Gastroesophageal sphincter (tissue), 4 donors: ENCODE measurements around the gene VSTM4. TPM values are rescaled to one million over a fixed set of nuclear protein-coding genes. Genes with fewer than 3 reads are reported as not detected.

Source experiments
- ATAC-seq: fragments of 150-250 bp; one replicate; pipeline ENCODE4 v1.9.1; 2016; ENCODE audit warnings: mild to moderate bottlenecking, moderate library complexity
- H3K27ac ChIP-seq, 4 donors: fragments of 200-600 bp; sonication (generic) in 3 of 4; 1 replicate in 3 of 4; 2 replicates in 1 of 4; pipeline ENCODE4 v1.5.1; 2016 to 2019
- H3K27me3 ChIP-seq: fragments of 200-600 bp; sonication (generic); one replicate; pipeline ENCODE4 v1.5.1; 2019
- H3K36me3 ChIP-seq, 2 donors: fragments of 200-600 bp; sonication (generic); one replicate each; pipeline ENCODE4 v1.5.1; 2019; ENCODE audit warnings: control low read depth in 1 of 2
- H3K4me1 ChIP-seq, 3 donors: fragments of 200-600 bp; sonication (generic); 1 replicate in 2 of 3; 2 replicates in 1 of 3; pipeline ENCODE4 v1.5.1; 2016 to 2019; ENCODE audit warnings: control low read depth in 2 of 3
- H3K4me3 ChIP-seq, 2 donors: fragments of 200-600 bp; sonication (generic); one replicate each; pipeline ENCODE4 v1.5.1; 2019; ENCODE audit warnings: mild to moderate bottlenecking in 1 of 2, moderate library complexity in 1 of 2
- H3K9me3 ChIP-seq, 3 donors: fragments of 200-600 bp; sonication (generic); one replicate each; pipeline ENCODE4 v1.5.1; 2017 to 2019; ENCODE audit warnings: control low read depth in 2 of 3
- EP300 ChIP-seq: sonication (generic); formaldehyde crosslinking; IDR thresholded peaks from one replicate; pipeline ENCODE4 v1.6.1; 2017; ENCODE audit warnings: antibody characterized with exemption, mild to moderate bottlenecking
- POLR2A ChIP-seq, 2 donors: fragments of 450-650 bp; IDR thresholded peaks; one replicate each; pipeline ENCODE4 v1.6.1; 2017; ENCODE audit warnings: antibody characterized with exemption in 2 of 2, mild to moderate bottlenecking in 2 of 2, moderate library complexity in 1 of 2
- POLR2AphosphoS5 ChIP-seq: sonication (generic); formaldehyde crosslinking; IDR thresholded peaks from one replicate; pipeline ENCODE4 v1.6.1; 2017; ENCODE audit warnings: antibody characterized with exemption
- WGBS, 2 donors: methylation state at CpG; one replicate each; pipeline ENCODE4 v1.1.5; 2018; ENCODE audit warnings: low coverage in 1 of 2; 5-methylcytosine and 5-hydroxymethylcytosine counted together
- total RNA-seq, 4 donors: library from RNA; depleted of rRNA; stranded (reverse); fragments of >200 nt; gene quantifications; one replicate each; pipeline ENCODE4 v1.1.0, GENCODE V29; 2016
- TF ChIP-seq, protein P1 (sequence below), 4 experiments: fragments of 200-600 bp in 2 of 4; fragments of 450-650 bp in 2 of 4; sonication (generic) in 1 of 4; IDR thresholded peaks; one replicate each; pipeline ENCODE4 v1.5.1; 2017 to 2019; ENCODE audit warnings: antibody characterized with exemption in 4 of 4, mild to moderate bottlenecking in 2 of 4, moderate library complexity in 2 of 4

Gene VSTM4
- total RNA-seq, 4 donors from 2014 or later, result 11.4 to 25.1 (median 21.9) TPM

DNA sequence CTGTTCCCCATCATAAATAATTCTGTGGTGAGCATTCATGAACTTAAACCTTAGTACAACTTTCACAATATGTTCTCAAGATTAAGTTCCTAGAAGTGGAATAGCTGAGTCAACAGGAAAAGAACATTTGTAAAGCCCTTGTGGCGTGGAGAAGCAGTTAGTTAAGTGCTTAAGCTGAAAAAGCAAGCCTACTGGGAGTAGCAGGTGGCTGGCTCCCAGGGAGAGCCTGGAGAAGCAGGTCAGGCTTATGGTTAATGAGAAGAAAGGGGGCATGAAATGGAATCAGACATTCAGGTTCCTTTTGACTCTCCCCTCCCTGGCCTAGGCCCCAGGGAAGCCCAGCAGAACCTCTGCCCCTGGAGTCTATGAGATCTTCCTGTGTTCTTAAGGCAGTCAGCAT, 35.3 kb downstream of the VSTM4 start:
- Histone ChIP-seq H3K9me3 (no peaks in the 10 kb centered on the region), H3K27me3 (no peaks in the 10 kb centered on the region), H3K4me1 (peaks cover 0 to 40% (median 14%) of the 10 kb centered on the region in 3 donors), H3K27ac (peak overlapping the region in 2 of 4 donors; percentile 18 to 24), H3K4me3 (no peak overlapping the region), H3K36me3 (peaks cover 0 to 26% of the 10 kb centered on the region in 2 donors)
- ATAC-seq, result peak; percentile 60
- peak; percentile 85 for TF ChIP-seq POLR2AphosphoS5
- TF ChIP-seq EP300, result no peak
- no peak for TF ChIP-seq POLR2A (IDR thresholded peaks at IDR 0.05)
- TF ChIP-seq, protein P1, sequence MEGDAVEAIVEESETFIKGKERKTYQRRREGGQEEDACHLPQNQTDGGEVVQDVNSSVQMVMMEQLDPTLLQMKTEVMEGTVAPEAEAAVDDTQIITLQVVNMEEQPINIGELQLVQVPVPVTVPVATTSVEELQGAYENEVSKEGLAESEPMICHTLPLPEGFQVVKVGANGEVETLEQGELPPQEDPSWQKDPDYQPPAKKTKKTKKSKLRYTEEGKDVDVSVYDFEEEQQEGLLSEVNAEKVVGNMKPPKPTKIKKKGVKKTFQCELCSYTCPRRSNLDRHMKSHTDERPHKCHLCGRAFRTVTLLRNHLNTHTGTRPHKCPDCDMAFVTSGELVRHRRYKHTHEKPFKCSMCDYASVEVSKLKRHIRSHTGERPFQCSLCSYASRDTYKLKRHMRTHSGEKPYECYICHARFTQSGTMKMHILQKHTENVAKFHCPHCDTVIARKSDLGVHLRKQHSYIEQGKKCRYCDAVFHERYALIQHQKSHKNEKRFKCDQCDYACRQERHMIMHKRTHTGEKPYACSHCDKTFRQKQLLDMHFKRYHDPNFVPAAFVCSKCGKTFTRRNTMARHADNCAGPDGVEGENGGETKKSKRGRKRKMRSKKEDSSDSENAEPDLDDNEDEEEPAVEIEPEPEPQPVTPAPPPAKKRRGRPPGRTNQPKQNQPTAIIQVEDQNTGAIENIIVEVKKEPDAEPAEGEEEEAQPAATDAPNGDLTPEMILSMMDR (IDR thresholded peaks at IDR 0.05), result no peak
- WGBS, 2 donors, result 21 to 64% methylated on average over 1 of the region's 1 CpG

DNA sequence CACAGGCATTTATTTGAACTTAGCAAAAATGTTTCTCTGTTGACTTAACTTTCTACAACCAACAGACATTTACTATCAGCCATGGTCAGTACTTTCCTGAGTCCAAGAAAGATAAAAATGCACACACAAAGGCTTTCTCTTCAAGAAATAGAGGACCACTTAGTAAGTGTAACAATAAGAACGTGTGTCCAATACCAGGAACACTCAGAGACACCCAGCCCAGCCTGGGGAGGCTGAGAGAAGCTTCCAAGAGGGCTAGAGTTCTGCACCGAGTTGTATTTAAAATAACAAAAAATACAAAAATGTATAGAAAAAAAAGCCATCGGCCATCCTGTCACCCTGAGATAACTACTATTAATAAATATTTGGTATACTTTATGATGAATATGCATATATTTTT, 35.8 kb downstream of the VSTM4 start:
- Histone ChIP-seq H3K4me3 (no peak overlapping the region), H3K36me3 (peaks cover 0 to 27% of the 10 kb centered on the region in 2 donors), H3K27me3 (no peaks in the 10 kb centered on the region), H3K4me1 (peaks cover 0 to 40% (median 14%) of the 10 kb centered on the region in 3 donors), H3K27ac (no peak overlapping the region), H3K9me3 (no peaks in the 10 kb centered on the region)
- ATAC-seq, result no peak
- no peak for TF ChIP-seq POLR2AphosphoS5
- TF ChIP-seq, protein P1 (IDR thresholded peaks at IDR 0.05), result no peak
- TF ChIP-seq POLR2A (IDR thresholded peaks at IDR 0.05), result no peak
- no peak for TF ChIP-seq EP300
- WGBS, 2 donors, result 59 to 80% methylated on average over 2 to 3 of the region's 3 CpGs

DNA sequence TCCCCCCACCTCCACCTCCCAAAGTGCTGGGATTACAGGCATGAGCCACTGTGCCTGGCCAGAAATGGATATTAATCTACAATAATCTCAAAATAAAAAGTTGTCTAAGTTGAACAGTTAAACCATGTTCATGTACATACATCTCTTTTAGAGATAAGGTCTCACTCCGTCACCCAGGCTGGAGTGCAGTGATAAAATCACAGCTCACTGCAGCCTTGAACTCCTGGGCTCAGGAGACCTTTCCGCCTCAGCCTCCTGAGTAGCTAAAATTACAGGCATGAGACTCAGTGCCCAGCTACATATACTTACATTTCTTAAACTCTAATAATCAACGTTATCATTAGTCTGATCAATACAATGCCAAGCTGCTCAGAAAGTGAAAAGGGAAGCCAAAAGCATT, 36.2 kb downstream of the VSTM4 start:
- 93 to 96% methylated on average over 2 to 3 of the region's 3 CpGs for WGBS, 2 donors
- H3K27ac ChIP-seq, result no peak overlapping the region
- ATAC-seq, result no peak
- peaks cover 0 to 30% of the 10 kb centered on the region in 2 donors for H3K36me3 ChIP-seq
- TF ChIP-seq POLR2AphosphoS5 (no peak), POLR2A (IDR thresholded peaks at IDR 0.05) (no peak), EP300 (no peak)
- TF ChIP-seq, protein P1 (IDR thresholded peaks at IDR 0.05), result no peak
- no peak overlapping the region for H3K4me3 ChIP-seq
- H3K27me3 ChIP-seq, result no peaks in the 10 kb centered on the region
- peaks cover 0 to 37% (median 14%) of the 10 kb centered on the region in 3 donors for H3K4me1 ChIP-seq
- H3K9me3 ChIP-seq, result no peaks in the 10 kb centered on the region

DNA sequence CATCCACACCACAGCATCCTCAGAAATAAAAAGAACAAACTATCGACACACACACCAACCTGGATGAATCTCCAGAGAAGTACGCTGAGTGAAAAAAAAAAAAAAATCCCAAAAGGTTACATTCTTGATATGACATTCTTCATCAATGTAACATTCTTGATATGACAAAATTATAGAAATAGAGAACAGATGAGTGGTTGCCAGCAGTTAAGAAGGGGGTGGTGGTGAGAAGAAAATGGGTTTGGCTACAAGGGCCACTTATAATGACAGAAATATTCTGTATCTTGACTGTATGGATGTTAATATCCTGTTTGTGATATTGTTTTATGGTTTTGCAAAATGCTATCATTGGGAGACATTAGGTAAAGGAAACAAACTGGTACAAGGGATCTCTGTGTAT, 36.9 kb downstream of the VSTM4 start:
- no peak for ATAC-seq
- Histone ChIP-seq H3K4me3 (no peak overlapping the region), H3K27ac (no peak overlapping the region), H3K36me3 (peaks cover 0 to 36% of the 10 kb centered on the region in 2 donors), H3K4me1 (peaks cover 0 to 31% (median 14%) of the 10 kb centered on the region in 3 donors), H3K9me3 (no peaks in the 10 kb centered on the region), H3K27me3 (no peaks in the 10 kb centered on the region)
- 93 to 100% methylated on average over 2 of the region's 2 CpGs for WGBS, 2 donors
- TF ChIP-seq POLR2A (IDR thresholded peaks at IDR 0.05) (no peak), EP300 (no peak), POLR2AphosphoS5 (no peak)
- TF ChIP-seq, protein P1 (IDR thresholded peaks at IDR 0.05), result no peak

DNA sequence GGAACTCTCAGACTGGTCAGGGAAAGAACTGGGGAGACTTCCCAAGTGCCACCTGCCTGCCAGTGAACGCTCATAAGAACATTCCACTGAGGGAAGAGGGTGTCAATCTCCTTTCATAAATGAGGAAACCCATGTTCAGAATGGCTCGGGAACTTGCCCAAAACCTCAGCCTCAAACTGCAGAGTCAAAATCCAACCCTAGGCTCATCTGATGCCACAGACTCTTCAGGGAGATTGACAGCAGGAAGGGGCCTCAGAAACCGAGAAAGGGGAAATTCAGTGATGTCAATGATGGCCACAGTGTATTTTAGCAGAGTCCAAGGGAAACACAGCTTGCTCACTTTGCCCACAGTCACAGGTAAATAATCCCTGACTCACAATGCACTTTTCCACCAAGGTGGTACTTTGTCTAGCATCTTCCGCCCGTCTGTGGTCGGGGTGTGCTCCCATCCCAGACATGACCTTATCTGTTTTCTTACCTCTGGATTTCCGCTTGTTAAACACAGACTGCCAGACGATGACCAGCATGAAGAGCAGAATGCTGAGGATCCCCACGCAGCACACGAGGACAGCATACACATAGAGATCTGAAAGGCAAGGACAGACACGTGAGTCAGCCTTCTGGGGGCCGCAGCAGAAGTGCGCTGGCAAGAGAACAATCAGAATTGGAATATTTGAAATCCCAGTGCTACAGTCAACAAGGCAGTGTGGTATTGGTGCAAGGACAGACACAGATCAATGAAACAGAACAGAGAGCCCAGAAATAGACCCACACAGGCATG, 38.4 kb downstream of the VSTM4 start:
- peaks cover 0 to 19% (median 10%) of the 10 kb centered on the region in 3 donors for H3K4me1 ChIP-seq
- no peaks in the 10 kb centered on the region for H3K27me3 ChIP-seq
- H3K9me3 ChIP-seq, result no peaks in the 10 kb centered on the region
- no peak overlapping the region for H3K4me3 ChIP-seq
- H3K36me3 ChIP-seq, result peaks cover 0 to 49% of the 10 kb centered on the region in 2 donors
- H3K27ac ChIP-seq, result no peak overlapping the region
- TF ChIP-seq POLR2A (IDR thresholded peaks at IDR 0.05), result no peak
- TF ChIP-seq POLR2AphosphoS5, result no peak
- TF ChIP-seq, protein P1 (IDR thresholded peaks at IDR 0.05), result no peak
- TF ChIP-seq EP300, result no peak
- WGBS, 2 donors, result 91 to 93% methylated on average over 7 of the region's 13 CpGs
- no peak for ATAC-seq
